ENCODE results near the gene ZFAND3.
A peak's percentile ranks its signal among the peaks of the same experiment; 100 is the strongest.

- TF ChIP-seq, protein P1, sequence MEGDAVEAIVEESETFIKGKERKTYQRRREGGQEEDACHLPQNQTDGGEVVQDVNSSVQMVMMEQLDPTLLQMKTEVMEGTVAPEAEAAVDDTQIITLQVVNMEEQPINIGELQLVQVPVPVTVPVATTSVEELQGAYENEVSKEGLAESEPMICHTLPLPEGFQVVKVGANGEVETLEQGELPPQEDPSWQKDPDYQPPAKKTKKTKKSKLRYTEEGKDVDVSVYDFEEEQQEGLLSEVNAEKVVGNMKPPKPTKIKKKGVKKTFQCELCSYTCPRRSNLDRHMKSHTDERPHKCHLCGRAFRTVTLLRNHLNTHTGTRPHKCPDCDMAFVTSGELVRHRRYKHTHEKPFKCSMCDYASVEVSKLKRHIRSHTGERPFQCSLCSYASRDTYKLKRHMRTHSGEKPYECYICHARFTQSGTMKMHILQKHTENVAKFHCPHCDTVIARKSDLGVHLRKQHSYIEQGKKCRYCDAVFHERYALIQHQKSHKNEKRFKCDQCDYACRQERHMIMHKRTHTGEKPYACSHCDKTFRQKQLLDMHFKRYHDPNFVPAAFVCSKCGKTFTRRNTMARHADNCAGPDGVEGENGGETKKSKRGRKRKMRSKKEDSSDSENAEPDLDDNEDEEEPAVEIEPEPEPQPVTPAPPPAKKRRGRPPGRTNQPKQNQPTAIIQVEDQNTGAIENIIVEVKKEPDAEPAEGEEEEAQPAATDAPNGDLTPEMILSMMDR (conservative IDR thresholded peaks at IDR 0.05; ENCODE audit: low read depth, low read length) = no peak
- no peak for TF ChIP-seq SMC3 (IDR thresholded peaks at IDR 0.05; ENCODE audit: low read depth, low read length)
- no peak for TF ChIP-seq RCOR1 (IDR thresholded peaks at IDR 0.05; ENCODE audit: insufficient replicate concordance, low read length)
- TF ChIP-seq, protein P2, sequence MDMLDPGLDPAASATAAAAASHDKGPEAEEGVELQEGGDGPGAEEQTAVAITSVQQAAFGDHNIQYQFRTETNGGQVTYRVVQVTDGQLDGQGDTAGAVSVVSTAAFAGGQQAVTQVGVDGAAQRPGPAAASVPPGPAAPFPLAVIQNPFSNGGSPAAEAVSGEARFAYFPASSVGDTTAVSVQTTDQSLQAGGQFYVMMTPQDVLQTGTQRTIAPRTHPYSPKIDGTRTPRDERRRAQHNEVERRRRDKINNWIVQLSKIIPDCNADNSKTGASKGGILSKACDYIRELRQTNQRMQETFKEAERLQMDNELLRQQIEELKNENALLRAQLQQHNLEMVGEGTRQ (IDR thresholded peaks at IDR 0.05; ENCODE audit: low read depth, low read length) = no peak
- peak; percentile 86 for TF ChIP-seq CEBPB (IDR thresholded peaks at IDR 0.05; ENCODE audit: low read depth, low read length)
- TF ChIP-seq POLR2A (IDR thresholded peaks at IDR 0.05; ENCODE audit: low read depth, low read length) = no peak
- no peak for TF ChIP-seq BHLHE40 (IDR thresholded peaks at IDR 0.05; ENCODE audit: low read depth, low read length)
- TF ChIP-seq MXI1 (IDR thresholded peaks at IDR 0.05; ENCODE audit: borderline replicate concordance, low read depth, low read length) = no peak
- no peak for TF ChIP-seq FOS (IDR thresholded peaks at IDR 0.05; ENCODE audit: low read depth, low read length)
- no peak for TF ChIP-seq RFX5 (IDR thresholded peaks at IDR 0.05; ENCODE audit: low read depth, low read length)
- no peak for TF ChIP-seq RAD21 (IDR thresholded peaks at IDR 0.05; ENCODE audit: low read length)
Observed at GRCh38 chr6:37983720-37984501, 164.4 kb downstream of the ZFAND3 start.

All from IMR-90 (cell line).